ENCODE results near the gene NAA20. TPM values are rescaled to one million over a fixed set of nuclear protein-coding genes. Genes with fewer than 3 reads are reported as not detected.
A peak's percentile ranks its signal among the peaks of the same experiment; 100 is the strongest.

The NAA20 gene
- total and polyA plus RNA-seq, 2 of the 13 experiments (the other 11 are each of a cell fraction or from before 2014, with no cell fraction given): 81.9 to 82.8 TPM

GRCh38 chr20:19969106-19969505, 48.1 kb upstream of the NAA20 start:
- no peak overlapping the region for H3K4me3 ChIP-seq (replicated peaks in 1 of 3; ENCODE audit: insufficient read depth in 1 of 3, low read depth in 2 of 3, low read length in 3 of 3)
- no TSS peak for BruUV-seq (replicated peaks)
- ChIA-PET CTCF (ENCODE audit: low intra/inter-chr PET ratio, low total read pairs) (no interaction called here), POLR2A (no interaction called here)
- H4K20me1 ChIP-seq (ENCODE audit: insufficient read depth, low read length): no peaks in the 10 kb centered on the region
- ATAC-seq: no peak
- H3K36me3 ChIP-seq (replicated peaks in 1 of 2; ENCODE audit: control insufficient read depth in 1 of 2, insufficient read depth in 2 of 2, low read length in 2 of 2): no peaks in the 10 kb centered on the region
- no peak overlapping the region for H3K4me2 ChIP-seq (ENCODE audit: low read depth, low read length)
- 92% methylated on average over 5 of the region's 5 CpGs for WGBS (ENCODE audit: low lambda C conversion rate)
- H3K79me2 ChIP-seq (ENCODE audit: insufficient read depth, low read length): no peaks in the 10 kb centered on the region
- H3K9me3 ChIP-seq (ENCODE audit: low read length): no peaks in the 10 kb centered on the region
- no peak overlapping the region for H3K27ac ChIP-seq (ENCODE audit: extremely low read length, insufficient read depth, low read length)
- H2AFZ ChIP-seq (ENCODE audit: low read length): no peak overlapping the region
- peaks cover 49% of the 10 kb centered on the region for H3K4me1 ChIP-seq (ENCODE audit: insufficient read depth, low read length)
- H3K27me3 ChIP-seq (ENCODE audit: control insufficient read depth in 1 of 2, insufficient read depth in 2 of 2, low read length in 2 of 2): no peaks in the 10 kb centered on the region
- DNase-seq (ENCODE audit: low spot score): no peak
- in situ Hi-C loops (cut with HindIII; ENCODE audit: extremely low pct_ligation_motif_present, low pct_unique_long_range_greater_than_20kb): no loop called here
- intact Hi-C loops (cut with micrococcal nuclease; ENCODE audit: unreplicated experiment): no loop called here
- TF ChIP-seq E2F2 (CRISPR knock-in tag; IDR thresholded peaks at IDR 0.05; ENCODE audit: borderline replicate concordance) (no peak), ZMYM3 (CRISPR knock-in tag; IDR thresholded peaks at IDR 0.05) (peak; percentile 53)
- no peak for FAIRE-seq
- no peak overlapping the region for H3K9ac ChIP-seq (ENCODE audit: insufficient read depth, low read depth, low read length)

GRCh38 chr20:19969507-19970255, 47.5 kb upstream of the NAA20 start:
- ATAC-seq: no peak
- H3K4me2 ChIP-seq (ENCODE audit: low read depth, low read length): no peak overlapping the region
- no peaks in the 10 kb centered on the region for H3K79me2 ChIP-seq (ENCODE audit: insufficient read depth, low read length)
- BruUV-seq (replicated peaks): no TSS peak
- no peaks in the 10 kb centered on the region for H3K36me3 ChIP-seq (replicated peaks in 1 of 2; ENCODE audit: control insufficient read depth in 1 of 2, insufficient read depth in 2 of 2, low read length in 2 of 2)
- no peak overlapping the region for H2AFZ ChIP-seq (ENCODE audit: low read length)
- FAIRE-seq: no peak
- ChIA-PET POLR2A (no interaction called here), CTCF (ENCODE audit: low intra/inter-chr PET ratio, low total read pairs) (no interaction called here)
- intact Hi-C loops (cut with micrococcal nuclease; ENCODE audit: unreplicated experiment): no loop called here
- in situ Hi-C loops (cut with HindIII; ENCODE audit: extremely low pct_ligation_motif_present, low pct_unique_long_range_greater_than_20kb): no loop called here
- H4K20me1 ChIP-seq (ENCODE audit: insufficient read depth, low read length): no peaks in the 10 kb centered on the region
- H3K4me1 ChIP-seq (ENCODE audit: insufficient read depth, low read length): peaks cover 48% of the 10 kb centered on the region
- DNase-seq (ENCODE audit: low spot score): no peak
- no peak overlapping the region for H3K9ac ChIP-seq (ENCODE audit: insufficient read depth, low read depth, low read length)
- H3K9me3 ChIP-seq (ENCODE audit: low read length): no peaks in the 10 kb centered on the region
- 84% methylated on average over 5 of the region's 5 CpGs for WGBS (ENCODE audit: low lambda C conversion rate)
- no peak overlapping the region for H3K4me3 ChIP-seq (replicated peaks in 1 of 3; ENCODE audit: insufficient read depth in 1 of 3, low read depth in 2 of 3, low read length in 3 of 3)
- no peaks in the 10 kb centered on the region for H3K27me3 ChIP-seq (ENCODE audit: control insufficient read depth in 1 of 2, insufficient read depth in 2 of 2, low read length in 2 of 2)
- H3K27ac ChIP-seq (ENCODE audit: extremely low read length, insufficient read depth, low read length): no peak overlapping the region
- TF ChIP-seq MNT (IDR thresholded peaks at IDR 0.05) (peak; percentile 96), DMAP1 (CRISPR knock-in tag; IDR thresholded peaks at IDR 0.05) (no peak), ZNF501 (CRISPR knock-in tag; IDR thresholded peaks at IDR 0.05) (0 out of 2 replicates have a peak, but pooled peaks have one; percentile 37)
